ENCODE data around the gene PGBD2. TPM values are rescaled to one million over a fixed set of nuclear protein-coding genes. Genes with fewer than 3 reads are reported as not detected.
"Not testable (repeated sequence)": the region's sequence is repeated elsewhere in the genome, so short reads cannot be mapped to it uniquely, and the experiment has no call there.

PGBD2 gene
- total RNA-seq, 2 donors from 2014 or later: 6.3 to 7.5 TPM

DNA sequence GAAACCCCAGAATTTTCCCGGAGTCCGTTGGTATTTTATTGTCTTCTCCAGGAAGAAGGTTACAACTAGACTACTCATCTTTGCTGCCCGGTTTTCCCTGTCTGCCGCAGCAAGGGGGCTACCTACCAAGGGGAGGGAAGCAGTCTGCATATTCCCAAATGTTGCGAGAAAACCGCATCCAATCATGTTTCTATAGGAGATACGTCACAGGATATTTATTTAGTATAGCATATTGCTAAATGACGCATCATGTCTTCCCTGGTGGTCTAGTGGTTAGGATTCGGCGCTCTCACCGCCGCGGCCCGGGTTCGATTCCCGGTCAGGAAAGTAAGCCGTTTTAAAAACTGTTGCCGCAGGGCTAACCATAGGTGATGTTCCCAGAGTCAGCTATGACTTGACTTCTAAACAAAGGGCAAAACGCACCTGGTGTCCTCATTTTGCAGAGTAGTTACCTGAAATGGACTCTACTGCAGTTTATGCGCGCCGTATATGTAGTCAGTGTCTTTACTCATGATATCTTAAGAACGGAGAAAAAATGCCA is 32.0 kb upstream of the PGBD2 start:
- TF ChIP-seq, protein P1, sequence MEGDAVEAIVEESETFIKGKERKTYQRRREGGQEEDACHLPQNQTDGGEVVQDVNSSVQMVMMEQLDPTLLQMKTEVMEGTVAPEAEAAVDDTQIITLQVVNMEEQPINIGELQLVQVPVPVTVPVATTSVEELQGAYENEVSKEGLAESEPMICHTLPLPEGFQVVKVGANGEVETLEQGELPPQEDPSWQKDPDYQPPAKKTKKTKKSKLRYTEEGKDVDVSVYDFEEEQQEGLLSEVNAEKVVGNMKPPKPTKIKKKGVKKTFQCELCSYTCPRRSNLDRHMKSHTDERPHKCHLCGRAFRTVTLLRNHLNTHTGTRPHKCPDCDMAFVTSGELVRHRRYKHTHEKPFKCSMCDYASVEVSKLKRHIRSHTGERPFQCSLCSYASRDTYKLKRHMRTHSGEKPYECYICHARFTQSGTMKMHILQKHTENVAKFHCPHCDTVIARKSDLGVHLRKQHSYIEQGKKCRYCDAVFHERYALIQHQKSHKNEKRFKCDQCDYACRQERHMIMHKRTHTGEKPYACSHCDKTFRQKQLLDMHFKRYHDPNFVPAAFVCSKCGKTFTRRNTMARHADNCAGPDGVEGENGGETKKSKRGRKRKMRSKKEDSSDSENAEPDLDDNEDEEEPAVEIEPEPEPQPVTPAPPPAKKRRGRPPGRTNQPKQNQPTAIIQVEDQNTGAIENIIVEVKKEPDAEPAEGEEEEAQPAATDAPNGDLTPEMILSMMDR (IDR thresholded peaks at IDR 0.05): peak in 1 of 7 experiments; percentile 2
- TF ChIP-seq POLR2A (IDR thresholded peaks at IDR 0.05): no peak
- 4% methylated on average over 23 of the region's 23 CpGs for WGBS, 2 donors
- ATAC-seq: peak; percentile 68

DNA sequence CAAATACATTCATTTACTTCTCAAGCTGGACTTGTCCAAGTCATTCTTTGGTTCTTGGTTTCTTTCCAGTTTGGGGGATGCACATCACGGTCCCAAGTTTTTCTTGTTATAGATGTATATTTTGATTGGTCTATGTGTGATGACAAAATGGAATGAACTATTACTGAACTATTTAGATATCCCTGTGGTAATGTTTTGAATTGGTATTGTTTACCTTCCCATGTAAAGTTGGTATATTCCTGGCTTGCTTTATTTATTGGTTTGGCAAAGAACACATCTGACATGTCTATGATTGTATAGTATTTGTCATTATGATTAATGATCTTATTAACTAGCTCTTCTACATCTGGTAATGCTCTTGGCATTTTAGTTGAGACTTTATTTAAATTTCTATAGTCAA is 24.8 kb upstream of the PGBD2 start:
- intact Hi-C loops (cut with DNase I): no loop called here
- no peak overlapping the region for H3K4me3 ChIP-seq
- H3K27me3 ChIP-seq: no peaks in the 10 kb centered on the region
- H3K4me1 ChIP-seq: no peaks in the 10 kb centered on the region
- H3K9me3 ChIP-seq: no peaks in the 10 kb centered on the region
- H3K27ac ChIP-seq: no peak overlapping the region
- ATAC-seq (no peak), DNase-seq (no peak)
- WGBS, 2 donors: 70 to 76% methylated on average over 1 of the region's 1 CpG
- H3K36me3 ChIP-seq (replicated peaks in 1 of 2; ENCODE audit: insufficient read depth in 1 of 2, low read depth in 2 of 2): no peaks in the 10 kb centered on the region
- TF ChIP-seq, protein P1 (IDR thresholded peaks at IDR 0.05): no peak
- no peak for TF ChIP-seq POLR2A (IDR thresholded peaks at IDR 0.05)

More for the DNA sequence above, 32.0 kb upstream of the PGBD2 start:
- H3K4me1 ChIP-seq: peaks cover 11% of the 10 kb centered on the region
- H3K27ac ChIP-seq: peak overlapping the region; percentile 92 to 97 (median 94)
- no peak overlapping the region for H3K4me3 ChIP-seq
- H3K9me3 ChIP-seq: no peaks in the 10 kb centered on the region
- no peaks in the 10 kb centered on the region for H3K27me3 ChIP-seq
- intact Hi-C loops (cut with DNase I): no loop called here
- no peaks in the 10 kb centered on the region for H3K36me3 ChIP-seq (replicated peaks in 1 of 2; ENCODE audit: insufficient read depth in 1 of 2, low read depth in 2 of 2)
- peak; percentile 82 to 85 (median 84) for DNase-seq

DNA sequence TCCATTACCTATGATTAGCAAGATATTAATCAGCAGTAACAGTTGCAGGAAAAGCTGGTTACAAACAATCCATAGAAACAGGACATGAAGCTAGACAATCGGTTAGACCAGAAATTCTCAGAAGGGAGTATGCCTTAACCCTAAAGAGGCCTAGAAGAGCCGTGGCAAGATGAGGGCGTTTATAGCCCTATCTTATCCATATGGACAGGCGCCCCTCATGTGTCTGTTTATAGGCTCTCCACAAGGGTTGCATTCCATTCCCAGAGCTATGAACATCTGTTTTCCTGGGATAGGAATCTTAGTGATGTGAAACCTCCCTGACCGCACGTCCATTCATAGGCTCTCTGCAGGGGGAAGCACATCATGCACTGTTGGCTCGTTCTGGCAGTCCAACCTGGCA is 23.6 kb upstream of the PGBD2 start:
- H3K9me3 ChIP-seq; H3K27me3 ChIP-seq; H3K27ac ChIP-seq; intact Hi-C loops (cut with DNase I); H3K4me1 ChIP-seq; H3K4me3 ChIP-seq; DNase-seq; ATAC-seq; H3K36me3 ChIP-seq (replicated peaks in 1 of 2; ENCODE audit: insufficient read depth in 1 of 2, low read depth in 2 of 2): not testable (repeated sequence)
- 85 to 86% methylated on average over 7 of the region's 7 CpGs for WGBS, 2 donors

DNA sequence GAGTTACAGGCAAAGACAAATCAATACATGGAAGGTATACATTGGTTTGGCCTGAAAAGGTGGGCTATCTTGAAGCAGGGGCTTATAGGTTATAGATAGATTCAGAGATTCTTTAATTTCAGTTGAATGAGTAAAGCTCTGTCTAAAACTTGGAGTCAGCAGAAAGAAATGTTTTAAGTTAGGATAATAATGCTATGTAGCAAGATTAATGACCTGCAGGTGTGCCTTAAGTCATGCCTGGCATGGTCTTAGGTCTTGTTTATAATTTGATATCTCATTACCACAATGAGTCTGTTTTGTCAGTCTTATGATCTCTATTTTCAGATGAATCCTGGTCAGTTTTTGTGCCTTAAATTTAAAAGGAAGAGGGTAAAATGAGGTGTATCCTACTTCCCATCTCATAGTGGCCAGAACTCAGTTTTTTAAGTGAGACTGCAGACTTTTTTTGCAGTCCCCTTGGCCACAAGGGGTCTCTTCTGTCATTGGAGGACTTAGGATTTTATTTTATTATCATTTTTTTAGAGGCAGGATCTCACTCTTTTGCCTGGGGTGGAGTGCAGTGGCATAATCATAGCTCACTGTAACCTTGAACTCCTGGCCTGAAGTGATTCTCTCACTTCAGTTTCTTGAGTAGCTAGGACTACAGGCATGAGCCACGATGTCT is 21.3 kb upstream of the PGBD2 start:
- Histone ChIP-seq H3K9me3 (no peaks in the 10 kb centered on the region), H3K4me3 (no peak overlapping the region), H3K4me1 (no peaks in the 10 kb centered on the region), H3K27ac (no peak overlapping the region), H3K27me3 (no peaks in the 10 kb centered on the region), H3K36me3 (replicated peaks in 1 of 2; ENCODE audit: insufficient read depth in 1 of 2, low read depth in 2 of 2) (no peaks in the 10 kb centered on the region)
- intact Hi-C loops (cut with DNase I): no loop called here
- WGBS, 2 donors: 43 to 47% methylated on average over 1 of the region's 1 CpG
- TF ChIP-seq, protein P1 (IDR thresholded peaks at IDR 0.05): no peak
- TF ChIP-seq POLR2A (IDR thresholded peaks at IDR 0.05): no peak
- ATAC-seq: no peak
- DNase-seq: no peak

DNA sequence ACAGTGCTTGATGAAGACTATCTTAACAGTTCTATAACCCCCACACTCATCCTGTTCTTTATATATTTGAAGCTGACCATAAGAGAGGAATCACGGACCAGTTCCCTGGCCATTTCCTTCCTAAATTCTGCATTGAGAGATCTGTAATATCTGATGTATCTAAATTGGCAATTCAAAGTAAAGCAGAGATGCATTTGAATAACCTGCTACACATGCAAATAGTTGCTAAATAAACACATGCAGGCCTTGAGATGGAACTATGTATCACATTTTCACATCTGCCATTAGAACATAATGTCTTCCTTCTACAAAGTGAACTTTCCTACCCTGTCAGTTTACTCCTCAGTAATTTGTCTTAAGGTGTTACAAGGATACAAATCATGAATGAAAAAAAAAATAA is 20.4 kb upstream of the PGBD2 start:
- intact Hi-C loops (cut with DNase I): no loop called here
- no peaks in the 10 kb centered on the region for H3K9me3 ChIP-seq
- TF ChIP-seq POLR2A (IDR thresholded peaks at IDR 0.05): no peak
- TF ChIP-seq, protein P1 (IDR thresholded peaks at IDR 0.05): no peak
- H3K27ac ChIP-seq: no peak overlapping the region
- ATAC-seq (no peak), DNase-seq (no peak)
- H3K4me1 ChIP-seq: no peaks in the 10 kb centered on the region
- H3K4me3 ChIP-seq: no peak overlapping the region
- 87 to 88% methylated on average over 1 of the region's 1 CpG for WGBS, 2 donors
- H3K27me3 ChIP-seq: no peaks in the 10 kb centered on the region
- no peaks in the 10 kb centered on the region for H3K36me3 ChIP-seq (replicated peaks in 1 of 2; ENCODE audit: insufficient read depth in 1 of 2, low read depth in 2 of 2)
